Non-pigmented ciliary epithelial cell (primary cell): Measurements from ENCODE around the gene ABLIM3.
A peak's percentile ranks its signal among the peaks of the same experiment; 100 is the strongest.

Experiments
- DNase-seq: peaks from one replicate; pipeline ENCODE4 v3.0.0-alpha.2; 2010; ENCODE audit warnings: low read depth

Gene ABLIM3

DNA sequence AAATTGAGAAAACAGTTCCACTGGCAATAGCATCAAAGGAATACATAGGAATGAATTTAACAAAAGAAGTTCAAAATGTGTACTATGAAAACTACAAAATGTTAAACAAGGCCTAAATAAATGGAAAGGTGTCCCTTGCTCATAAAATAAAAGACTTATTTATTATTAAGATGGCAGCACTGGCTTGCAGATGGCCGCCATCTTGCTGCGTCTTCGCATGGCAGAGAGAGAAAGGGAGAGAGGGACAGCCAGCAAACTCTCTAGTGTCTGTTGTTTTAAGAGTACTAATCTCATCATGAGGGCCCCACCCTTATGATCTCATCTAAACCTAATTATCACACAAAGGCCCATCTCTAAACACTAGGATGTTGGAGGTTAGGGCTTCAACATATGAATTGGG is 47.1 kb downstream of the ABLIM3 start:
- DNase-seq = no peak

DNA sequence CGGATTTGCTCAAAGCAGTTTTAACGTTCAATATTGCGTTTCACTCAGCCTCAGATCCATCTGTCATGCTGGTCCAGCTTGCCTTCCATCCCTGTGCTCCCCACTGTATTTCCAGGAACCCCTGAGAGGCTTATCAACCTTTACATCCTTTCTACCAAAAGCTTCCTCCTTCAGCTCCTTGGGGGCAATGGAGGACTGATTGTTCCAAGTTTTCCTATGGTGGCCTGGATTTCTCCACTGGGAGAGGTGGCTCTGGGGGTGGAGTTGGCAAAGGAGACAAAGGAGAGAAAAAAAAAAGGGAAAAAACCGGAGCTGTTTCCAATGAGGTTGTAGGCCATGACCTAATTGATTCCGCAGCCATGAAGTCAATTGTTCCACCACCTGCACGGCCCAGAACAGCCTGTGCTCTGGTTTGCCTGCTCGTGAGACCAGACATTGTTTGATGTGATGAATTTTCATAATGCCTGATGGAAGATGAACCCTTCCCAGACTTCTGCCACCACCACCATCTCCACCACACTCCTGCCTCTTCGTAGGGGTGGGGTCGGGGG is 54.1 kb downstream of the ABLIM3 start:
- DNase-seq = no peak

DNA sequence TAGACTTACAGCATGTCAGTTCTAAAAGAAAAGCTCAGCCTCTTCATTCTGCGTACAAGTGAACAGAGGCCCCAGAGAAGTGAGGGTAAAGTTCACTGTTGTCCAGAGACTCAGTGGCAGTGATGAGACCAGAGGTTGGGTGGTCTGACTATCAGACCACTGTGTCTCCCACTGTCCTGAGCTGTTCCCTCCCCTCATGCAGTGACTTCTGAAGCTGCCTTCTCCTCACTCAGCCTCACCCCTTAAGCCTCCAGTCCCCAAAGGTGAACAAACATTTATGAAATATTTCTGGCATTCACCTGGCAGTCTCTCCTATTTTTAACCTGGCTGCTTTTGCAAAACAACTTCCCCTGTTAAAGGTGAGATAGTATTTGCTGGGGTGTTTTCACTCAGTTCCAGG is 54.7 kb downstream of the ABLIM3 start:
- DNase-seq = no peak

GRCh38 chr5:149198148-149198547 is 56.9 kb downstream of the ABLIM3 start:
- no peak for DNase-seq

DNA sequence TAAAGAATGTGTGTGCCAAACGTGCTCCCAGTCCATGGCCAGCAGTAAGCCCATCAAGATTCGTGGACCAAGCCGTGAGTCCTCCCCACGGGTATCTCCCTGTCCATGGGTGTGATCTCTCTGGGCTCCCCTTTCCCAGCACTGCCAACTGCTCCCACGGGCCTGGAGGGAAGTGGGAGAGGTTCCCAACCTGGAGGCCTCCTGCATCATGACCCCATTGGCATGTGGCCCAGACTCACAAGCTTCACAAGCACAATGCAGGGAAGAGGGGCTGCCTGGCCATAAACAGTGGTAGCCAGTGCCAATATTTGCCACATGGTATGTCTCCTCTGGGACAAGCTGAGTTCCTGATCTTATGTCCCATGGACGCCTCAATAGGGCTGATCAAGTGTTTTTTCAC is 59.1 kb downstream of the ABLIM3 start:
- no peak for DNase-seq

- DNase-seq = no peak
These were observed 59.9 kb downstream of the ABLIM3 start for GRCh38 chr5:149201121-149201637.

- DNase-seq = no peak
These were observed 61.7 kb downstream of the ABLIM3 start for GRCh38 chr5:149202910-149203451.

GRCh38 chr5:149203921-149204441 is 62.7 kb downstream of the ABLIM3 start:
- DNase-seq = peak; percentile 67

DNA sequence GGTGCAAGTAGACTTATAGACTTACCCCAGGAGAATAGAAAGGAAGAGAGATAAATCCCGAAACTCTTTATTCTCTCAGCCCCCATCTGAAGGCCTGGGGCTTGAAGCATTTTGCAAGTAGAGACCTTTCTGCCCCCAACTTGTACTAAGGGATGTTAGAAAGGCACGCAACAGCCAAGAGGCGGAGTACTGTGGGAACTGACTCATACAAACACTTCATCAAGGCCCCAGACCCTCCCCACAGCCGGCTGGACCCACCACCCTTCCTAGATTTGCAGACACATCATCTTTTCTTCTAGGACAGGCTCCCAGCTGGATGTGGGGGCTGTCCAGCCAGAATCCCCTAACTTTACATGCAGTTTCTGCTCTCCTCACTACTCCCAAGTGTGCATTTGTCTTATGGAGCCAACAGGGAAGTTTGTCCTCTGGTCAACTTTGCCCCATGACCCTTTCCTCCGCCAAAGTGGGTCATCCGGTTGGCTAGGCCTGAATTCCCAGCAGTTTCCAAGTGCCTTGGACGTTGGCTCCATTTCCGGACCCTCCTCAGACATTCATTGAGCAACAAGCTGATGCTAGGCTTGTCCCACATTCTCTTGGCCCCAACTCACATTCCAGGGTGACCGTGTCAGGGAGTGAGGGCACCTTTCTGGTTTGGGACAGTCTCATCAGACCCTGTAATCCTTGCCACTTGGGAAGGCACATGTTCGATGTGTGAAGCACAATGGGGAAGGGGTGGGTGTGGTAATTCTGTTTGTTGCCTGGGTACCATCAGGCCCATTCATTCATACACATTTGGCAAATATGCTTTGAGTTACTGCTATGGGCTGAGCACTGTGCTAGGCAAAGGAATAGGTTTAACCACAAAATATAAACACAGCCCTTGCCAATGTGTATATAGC is 64.6 kb downstream of the ABLIM3 start:
- no peak for DNase-seq

DNA sequence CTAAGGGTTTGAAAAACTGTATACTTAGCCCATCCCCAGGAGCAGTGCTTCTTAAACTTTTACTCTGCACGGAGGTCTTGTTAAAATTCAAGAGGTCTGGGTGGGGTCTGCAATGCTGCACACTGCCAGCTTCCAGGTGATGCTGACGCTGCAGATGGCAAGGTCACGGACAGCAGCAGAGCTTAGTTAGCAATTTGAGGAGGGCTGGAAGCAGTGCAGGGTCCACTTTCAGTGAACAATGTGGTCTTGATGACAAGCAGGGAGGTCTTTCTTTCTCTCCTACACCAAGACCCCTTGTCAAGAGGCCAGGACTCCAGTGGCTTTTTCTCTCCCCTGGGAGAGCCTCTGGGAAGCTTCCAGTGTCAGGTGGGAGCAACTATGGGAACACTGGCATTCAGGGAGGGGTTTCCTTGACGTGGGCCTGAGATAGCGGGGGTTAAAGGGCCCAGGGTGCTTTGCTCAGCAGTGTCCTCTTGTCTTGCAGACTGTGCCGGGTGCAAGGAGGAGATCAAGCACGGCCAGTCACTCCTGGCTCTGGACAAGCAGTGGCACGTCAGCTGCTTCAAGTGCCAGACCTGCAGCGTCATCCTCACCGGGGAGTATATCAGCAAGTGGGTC is 65.3 kb downstream of the ABLIM3 start:
- DNase-seq = no peak

- DNase-seq = no peak
These were observed 66.5 kb downstream of the ABLIM3 start for GRCh38 chr5:149207831-149208230.

DNA sequence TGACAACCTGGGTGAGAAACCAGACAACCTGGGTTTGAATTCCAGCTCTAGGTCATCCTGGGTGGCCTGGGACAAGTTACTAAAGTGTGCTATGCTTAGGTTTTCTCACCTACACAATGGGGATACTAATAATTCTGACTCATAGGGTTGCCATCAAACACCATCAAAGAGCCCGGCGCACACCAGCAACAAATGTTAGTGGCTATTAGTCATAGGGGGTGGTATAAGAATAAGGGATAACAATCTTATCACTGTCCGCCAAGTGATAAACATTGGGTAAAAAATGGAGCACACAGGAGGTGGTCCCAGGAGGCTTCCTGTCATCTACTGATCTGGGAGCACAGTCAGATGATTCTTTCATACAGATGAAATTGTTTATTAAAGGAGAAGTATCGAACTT is 68.9 kb downstream of the ABLIM3 start:
- DNase-seq = peak; percentile 57

DNA sequence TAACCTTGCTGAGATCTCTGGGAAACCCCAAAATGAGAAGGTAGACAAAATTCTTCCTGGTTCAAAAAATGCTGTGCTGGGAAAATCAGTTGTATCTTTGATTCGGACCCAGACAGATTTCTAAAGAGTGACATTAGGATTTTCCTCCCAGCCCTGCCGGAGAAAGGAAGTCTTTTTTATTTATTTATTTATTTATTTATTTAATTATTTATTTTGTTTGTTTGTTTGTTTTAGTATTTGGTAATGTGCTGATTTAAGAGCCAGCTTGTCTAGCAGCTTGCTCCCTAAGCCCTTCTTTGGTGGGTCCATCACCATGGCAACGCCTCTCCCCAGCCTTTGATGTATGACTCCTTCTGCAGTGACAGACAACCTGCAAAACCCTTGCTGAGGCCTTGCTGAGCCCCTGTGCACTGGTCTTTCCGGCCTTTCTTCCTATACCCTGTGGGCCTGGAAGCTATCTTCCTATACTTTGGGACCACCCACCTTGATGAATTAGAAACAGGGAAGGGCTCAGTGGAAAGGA is 69.7 kb downstream of the ABLIM3 start:
- no peak for DNase-seq

DNA sequence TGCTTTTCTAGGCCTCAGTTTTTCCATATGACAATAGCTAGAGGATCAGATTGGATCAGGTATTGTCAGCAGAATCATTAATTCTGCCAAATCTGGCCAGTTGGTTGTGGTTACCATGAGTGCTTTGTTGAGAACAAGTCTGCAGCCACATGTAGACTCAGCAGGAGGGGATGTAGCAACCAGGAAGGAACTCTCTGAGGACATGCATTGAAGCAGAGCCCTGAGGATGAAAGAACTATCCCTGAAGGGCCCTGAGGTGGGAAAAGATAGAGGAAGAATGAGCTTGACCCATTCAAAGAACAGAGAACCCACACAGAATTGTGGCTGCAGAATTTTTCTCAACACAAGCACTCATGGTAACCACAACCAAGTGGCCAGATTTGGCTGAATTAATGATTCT is 70.3 kb downstream of the ABLIM3 start:
- DNase-seq = peak; percentile 61

DNA sequence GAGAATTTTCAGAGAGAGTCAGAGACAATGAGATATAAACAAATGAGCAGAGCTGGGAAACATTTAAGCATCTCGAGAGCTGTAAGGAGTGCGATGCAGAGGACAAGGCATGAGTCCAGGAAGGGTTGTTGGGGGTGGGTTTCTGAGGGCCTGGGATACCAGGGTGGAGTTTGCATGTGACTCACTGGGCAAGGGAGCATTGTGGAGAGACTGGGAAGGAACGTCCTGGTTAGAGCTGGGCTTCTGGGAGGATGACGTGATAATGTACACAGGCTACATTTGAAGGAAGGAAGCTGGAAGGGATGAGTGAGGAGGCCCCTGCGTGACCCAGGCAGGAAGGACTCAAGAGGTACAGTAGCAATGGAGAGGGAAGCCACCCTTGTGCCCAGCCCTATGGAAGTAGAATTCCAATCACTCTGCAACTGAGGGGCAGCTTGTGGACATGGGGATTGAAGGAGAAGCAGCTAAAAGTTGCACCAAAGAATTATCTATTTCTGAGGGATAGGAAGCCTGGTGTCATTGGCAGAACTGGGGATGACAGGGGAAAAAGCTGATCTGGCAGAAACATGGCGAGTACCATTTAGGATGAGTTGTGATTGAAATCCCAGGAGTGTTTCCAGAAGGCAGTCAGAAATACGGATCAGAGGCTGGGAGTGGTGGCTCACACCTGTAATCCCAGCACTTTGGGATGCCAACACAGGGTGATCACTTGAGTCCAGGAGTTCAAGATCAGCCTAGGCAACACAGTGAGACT is 71.1 kb downstream of the ABLIM3 start:
- peak; percentile 100 for DNase-seq

- DNase-seq = no peak
These were observed 72.1 kb downstream of the ABLIM3 start for GRCh38 chr5:149213264-149213880.

DNA sequence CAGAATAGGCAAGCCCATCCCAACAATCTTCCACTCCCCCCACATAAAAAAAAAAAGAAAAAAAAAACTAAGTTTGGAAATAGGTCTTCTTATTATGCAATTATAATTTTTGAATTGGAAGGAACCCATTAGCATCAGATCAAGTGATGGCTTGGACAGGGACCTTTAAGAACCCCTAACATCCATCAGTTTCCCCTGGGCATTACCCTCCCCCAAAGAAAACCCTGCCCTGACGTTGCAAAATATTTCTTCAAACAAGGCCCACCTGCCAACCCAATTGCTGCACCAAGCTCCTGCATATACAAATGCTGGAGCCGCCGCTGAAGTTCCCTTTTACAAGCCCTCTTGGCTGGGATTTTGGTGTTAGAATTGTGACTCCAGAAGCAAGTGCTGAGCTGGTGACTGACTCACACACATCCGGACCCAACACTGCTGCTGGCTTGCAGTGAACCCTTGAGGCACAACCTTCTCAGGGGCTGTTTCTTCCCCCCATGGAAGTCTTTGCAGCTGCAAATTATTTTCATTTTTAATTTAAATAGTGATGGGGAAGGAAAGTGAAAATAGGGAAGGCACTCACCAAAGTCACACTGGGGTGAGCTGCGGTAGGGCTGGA is 74.3 kb downstream of the ABLIM3 start:
- DNase-seq = no peak

DNA sequence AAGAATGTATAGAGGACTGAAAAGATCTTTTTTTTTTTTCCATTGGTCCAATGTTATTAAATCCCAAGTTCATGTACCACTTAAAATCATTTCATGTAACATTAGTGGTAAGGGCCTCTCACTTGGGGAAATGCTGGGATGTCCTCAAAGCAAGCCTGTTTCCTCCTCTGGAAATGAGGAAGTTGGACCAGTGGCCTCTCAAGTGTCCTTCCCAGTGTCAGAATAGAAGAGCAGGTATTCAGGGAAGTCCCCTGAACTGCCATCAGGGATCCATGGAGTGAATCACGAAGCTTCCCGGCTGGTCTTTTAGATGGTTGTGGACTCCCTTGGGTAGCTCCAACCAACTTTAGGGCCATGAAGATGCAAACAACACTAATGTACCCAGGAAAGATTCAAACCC is 75.2 kb downstream of the ABLIM3 start:
- DNase-seq = no peak

DNA sequence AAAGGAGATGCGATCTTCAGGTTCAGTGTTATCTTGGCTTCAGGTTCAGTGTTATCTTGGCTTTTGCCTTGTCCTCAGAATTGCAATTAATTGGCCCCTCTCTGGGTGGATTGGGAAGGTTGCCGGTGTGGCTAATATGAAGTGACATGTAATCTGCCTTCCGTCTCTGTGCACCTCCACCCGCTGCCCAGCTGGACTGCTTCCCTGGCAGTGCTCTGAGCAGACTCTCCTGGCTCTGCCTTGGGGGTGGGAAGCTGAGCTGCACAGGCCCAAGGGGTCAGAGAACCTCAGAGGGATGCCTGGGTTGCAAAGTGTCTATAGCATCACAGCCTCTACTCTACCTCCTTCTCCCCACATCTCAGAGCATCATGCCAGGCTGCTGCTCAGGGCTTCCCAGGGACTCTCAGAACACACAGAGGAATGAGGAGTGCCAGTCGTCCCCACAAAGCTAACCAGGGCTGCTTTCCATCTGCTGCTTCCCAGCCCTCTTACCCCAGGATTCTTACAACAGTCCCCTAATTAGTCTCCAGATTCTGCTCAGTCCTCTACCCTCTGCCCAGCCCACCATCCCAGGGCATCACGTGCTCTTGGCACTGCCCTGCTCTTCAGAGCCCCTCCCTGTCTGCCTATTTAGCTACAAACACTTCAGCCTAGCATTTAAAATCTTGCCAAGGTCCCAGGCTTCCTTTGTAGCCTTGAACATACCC is 76.0 kb downstream of the ABLIM3 start:
- no peak for DNase-seq

- DNase-seq = no peak
These were observed 76.5 kb downstream of the ABLIM3 start for GRCh38 chr5:149217803-149218155.
